Measurements from ENCODE around the gene CUBN. TPM values are rescaled to one million over a fixed set of nuclear protein-coding genes. Genes with fewer than 3 reads are reported as not detected.

Gene CUBN
- total RNA-seq, 3 donors from 2014 or later = 0.31 to 1.9 (median 0.38) TPM

DNA sequence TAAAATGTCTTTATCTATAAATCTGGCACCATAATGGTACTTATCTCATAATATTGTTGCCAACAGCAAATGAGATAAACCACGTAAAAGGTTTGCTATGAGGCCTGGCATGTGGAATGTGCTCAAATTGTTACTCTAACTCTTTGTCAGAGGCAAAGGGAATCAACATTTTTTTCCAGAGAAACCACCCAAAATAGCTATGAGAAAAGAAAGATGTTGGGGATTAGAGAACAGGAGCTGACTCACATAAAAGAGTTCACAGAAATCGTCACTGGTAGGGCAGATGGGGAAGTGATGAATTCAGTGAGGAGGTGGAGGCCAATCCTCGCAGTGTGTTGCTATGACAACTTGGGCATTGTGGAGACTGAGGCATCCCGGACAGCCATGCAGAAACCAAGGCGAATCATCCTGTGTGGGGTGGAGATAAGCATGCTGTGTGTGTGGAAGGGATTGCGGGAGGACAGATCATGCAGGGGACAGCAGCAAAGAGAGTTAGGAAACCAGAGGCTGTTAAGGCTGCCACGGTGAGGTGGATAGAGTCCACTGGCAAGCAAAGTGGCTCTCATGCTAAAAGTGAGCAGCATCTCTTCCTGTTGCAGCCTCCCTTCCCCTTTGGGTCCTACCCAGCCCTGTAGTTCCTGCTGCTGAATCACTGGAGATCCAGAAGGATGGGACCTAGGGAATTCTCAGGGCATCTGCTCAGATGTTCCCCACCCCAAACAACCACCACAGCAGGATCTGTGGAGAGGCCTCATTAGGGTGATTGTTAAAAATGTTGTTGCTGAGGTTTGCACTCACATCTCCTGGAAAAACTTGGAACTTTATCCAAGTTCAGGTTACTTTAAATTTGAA is 103.9 kb downstream of the CUBN start:
- no peak overlapping the region for H3K4me3 ChIP-seq
- H3K36me3 ChIP-seq (ENCODE audit: low read depth) = no peaks in the 10 kb centered on the region
- intact Hi-C loops (cut with DNase I, micrococcal nuclease) = no loop called here
- TF ChIP-seq, protein P1, sequence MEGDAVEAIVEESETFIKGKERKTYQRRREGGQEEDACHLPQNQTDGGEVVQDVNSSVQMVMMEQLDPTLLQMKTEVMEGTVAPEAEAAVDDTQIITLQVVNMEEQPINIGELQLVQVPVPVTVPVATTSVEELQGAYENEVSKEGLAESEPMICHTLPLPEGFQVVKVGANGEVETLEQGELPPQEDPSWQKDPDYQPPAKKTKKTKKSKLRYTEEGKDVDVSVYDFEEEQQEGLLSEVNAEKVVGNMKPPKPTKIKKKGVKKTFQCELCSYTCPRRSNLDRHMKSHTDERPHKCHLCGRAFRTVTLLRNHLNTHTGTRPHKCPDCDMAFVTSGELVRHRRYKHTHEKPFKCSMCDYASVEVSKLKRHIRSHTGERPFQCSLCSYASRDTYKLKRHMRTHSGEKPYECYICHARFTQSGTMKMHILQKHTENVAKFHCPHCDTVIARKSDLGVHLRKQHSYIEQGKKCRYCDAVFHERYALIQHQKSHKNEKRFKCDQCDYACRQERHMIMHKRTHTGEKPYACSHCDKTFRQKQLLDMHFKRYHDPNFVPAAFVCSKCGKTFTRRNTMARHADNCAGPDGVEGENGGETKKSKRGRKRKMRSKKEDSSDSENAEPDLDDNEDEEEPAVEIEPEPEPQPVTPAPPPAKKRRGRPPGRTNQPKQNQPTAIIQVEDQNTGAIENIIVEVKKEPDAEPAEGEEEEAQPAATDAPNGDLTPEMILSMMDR (IDR thresholded peaks at IDR 0.05) = no peak
- DNase-seq (no peak), ATAC-seq (peak; percentile 61)
- no peaks in the 10 kb centered on the region for H3K9me3 ChIP-seq
- no peaks in the 10 kb centered on the region for H3K4me1 ChIP-seq (ENCODE audit: low read depth)

DNA sequence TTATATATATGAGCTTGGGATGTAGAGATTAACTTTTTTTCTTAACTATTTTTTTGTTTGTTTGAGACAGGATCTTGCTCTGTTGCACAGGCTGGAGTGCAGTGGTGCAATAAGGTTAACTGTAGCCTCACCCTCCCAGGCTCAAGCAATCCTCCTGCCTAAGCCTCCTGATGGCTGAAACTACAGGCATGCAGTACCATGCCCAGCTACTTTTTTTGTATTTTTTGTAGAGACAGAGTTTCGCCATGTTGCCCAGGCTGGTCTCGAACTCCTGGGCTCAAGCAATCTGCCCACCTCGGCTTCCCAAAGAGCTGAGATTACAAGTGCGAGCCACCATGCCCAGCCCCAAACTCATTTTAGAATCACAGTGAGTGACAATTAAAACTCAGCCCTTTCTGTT is 105.2 kb downstream of the CUBN start:
- ATAC-seq = no peak
- H3K9me3 ChIP-seq = no peaks in the 10 kb centered on the region
- intact Hi-C loops (cut with DNase I, micrococcal nuclease) = no loop called here
- H3K36me3 ChIP-seq (ENCODE audit: low read depth) = no peaks in the 10 kb centered on the region
- DNase-seq = no peak
- TF ChIP-seq, protein P1 (IDR thresholded peaks at IDR 0.05) = no peak
- H3K4me3 ChIP-seq = no peak overlapping the region
- H3K4me1 ChIP-seq (ENCODE audit: low read depth) = no peaks in the 10 kb centered on the region

DNA sequence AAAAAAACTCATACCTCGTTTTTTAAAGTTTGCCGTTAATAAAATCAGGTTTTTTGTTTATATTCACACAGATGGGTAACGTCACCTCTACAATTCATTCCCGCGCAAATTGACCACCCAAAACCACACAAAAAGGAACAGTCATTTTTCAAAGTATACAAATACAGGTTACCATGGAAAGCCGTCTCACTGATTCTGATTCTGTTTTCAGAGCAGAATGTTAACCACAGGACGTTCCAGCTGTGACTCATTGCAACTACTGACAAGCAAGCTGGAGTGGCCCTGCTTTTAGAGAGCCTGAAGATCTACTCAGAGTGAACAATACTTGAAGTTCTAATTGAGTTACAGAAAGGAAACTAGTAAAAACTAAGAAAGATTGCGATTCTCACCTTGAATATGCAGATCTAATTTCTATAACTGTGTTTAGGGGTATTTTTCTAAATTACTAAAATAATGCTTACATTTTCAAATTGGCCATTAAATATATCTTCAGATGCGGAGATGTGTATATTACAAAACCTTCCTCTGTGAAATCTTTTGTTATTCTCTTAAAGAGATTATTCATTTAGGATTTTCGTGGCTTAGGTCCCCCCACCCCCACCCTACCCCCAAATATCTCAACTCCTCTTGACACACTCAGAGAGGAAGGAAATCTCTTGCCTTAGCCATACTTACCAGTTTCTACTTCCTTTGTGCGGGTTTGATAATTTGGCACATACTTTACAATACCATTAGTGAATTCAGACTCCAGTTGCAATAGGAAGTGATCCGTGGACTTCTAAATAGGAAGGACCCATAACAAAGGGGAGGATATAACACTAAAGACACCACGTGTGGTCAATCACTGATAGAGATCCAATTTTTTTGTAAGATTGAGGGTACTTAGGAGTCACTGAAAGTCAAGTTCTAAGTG is 106.0 kb downstream of the CUBN start:
- TF ChIP-seq, protein P1 (IDR thresholded peaks at IDR 0.05) = no peak
- intact Hi-C loops (cut with DNase I, micrococcal nuclease) = no loop called here
- no peaks in the 10 kb centered on the region for H3K36me3 ChIP-seq (ENCODE audit: low read depth)
- no peaks in the 10 kb centered on the region for H3K9me3 ChIP-seq
- peak in 1 of 3 donors; percentile 68 for DNase-seq
- no peak overlapping the region for H3K4me3 ChIP-seq
- no peaks in the 10 kb centered on the region for H3K4me1 ChIP-seq (ENCODE audit: low read depth)
- ATAC-seq = peak; percentile 84

DNA sequence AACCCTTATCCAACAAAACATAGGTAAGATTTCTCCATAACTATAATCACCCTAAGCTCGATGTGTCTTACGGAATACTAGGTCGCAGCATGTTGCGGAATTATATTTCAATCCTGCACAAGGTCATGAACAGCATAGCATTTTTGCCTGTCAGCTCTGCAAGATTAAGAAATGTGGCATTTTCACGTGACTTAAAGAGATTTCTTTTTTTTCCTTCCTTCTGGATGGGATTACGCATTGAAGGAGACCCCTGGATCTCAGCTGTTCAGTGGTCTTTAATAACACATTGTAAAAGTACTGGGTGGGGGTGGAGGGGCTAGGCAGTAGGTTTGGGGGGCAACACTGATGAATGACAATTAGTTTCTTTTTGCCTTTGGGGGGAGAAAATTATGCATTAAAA is 106.7 kb downstream of the CUBN start:
- intact Hi-C loops (cut with DNase I, micrococcal nuclease) = no loop called here
- ATAC-seq (no peak), DNase-seq (no peak)
- TF ChIP-seq, protein P1 (IDR thresholded peaks at IDR 0.05) = no peak
- no peaks in the 10 kb centered on the region for H3K4me1 ChIP-seq (ENCODE audit: low read depth)
- H3K9me3 ChIP-seq = no peaks in the 10 kb centered on the region
- H3K36me3 ChIP-seq (ENCODE audit: low read depth) = no peaks in the 10 kb centered on the region
- no peak overlapping the region for H3K4me3 ChIP-seq

DNA sequence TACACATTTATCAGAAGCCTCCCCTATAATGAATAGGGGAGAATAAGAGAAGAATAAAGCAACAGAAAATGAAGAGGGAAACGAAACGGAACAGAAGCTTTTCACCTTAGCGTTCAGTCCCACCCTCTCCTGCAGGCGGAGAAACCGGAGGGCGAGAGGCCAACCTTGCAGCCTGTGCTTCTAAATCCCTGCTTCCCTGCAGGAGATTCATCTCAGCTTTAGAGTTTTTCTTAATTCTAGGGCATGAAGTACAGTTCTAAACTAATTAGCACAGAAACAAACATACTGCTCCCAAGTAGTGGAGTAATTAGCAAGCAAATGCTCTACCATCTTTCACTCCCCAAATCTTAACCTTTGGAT is 107.2 kb downstream of the CUBN start:
- DNase-seq = no peak
- ATAC-seq = no peak
- Histone ChIP-seq H3K4me3 (no peak overlapping the region), H3K4me1 (ENCODE audit: low read depth) (no peaks in the 10 kb centered on the region), H3K36me3 (ENCODE audit: low read depth) (no peaks in the 10 kb centered on the region), H3K9me3 (no peaks in the 10 kb centered on the region)
- TF ChIP-seq, protein P1 (IDR thresholded peaks at IDR 0.05) = no peak
- intact Hi-C loops (cut with DNase I, micrococcal nuclease) = no loop called here

Data from mucosa of descending colon (tissue), 3 donors.